GM18861 (cell line): ENCODE measurements around the gene LYPD6B.

ENCODE experiments used
- ATAC-seq: cut with Tn5 transposase; IDR thresholded peaks from one replicate; pipeline ENCODE4 v1.9.1; 2021; ENCODE audit not compliant: unreplicated experiment

Gene LYPD6B

DNA sequence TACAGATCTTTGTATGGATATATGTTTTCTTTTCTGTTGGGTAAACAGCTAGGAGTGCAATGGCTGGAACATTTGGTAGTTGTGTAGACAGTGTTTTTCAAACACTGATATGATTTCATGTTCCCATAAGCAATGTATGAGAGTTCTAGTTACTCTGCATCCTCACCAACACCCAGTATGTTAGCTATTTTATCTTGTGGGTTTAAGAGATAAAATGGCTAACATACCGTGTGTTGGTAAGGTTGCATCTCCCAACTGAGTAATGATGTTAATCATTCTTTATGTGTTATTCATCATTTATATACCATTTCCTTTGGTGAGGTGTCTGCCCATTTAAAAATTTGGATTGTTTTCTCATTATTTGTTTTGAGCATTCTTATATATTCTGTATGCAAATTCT lies 65.7 kb downstream of the LYPD6B start:
- no peak for ATAC-seq

- ATAC-seq, result no peak
Observed at GRCh38 chr2:149112068-149112467, 73.6 kb downstream of the LYPD6B start.

DNA sequence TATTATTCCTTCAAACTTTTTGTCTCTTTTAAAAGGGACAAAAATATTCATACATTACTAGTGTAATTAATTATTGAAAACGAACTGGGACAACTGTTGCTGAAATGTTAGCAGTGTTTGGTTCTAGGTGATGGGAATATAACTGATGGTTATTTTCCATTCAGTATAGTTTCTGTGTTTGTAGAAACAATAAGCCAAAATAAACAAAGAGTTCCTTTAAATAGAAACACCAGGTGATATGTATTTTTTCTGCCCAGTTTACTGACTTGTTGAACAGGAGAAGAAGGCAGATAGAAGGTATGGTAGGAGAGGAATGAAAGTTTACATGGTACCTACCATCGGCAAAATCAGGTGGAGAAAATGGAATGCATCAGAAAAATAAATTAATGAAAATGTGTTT lies 74.2 kb downstream of the LYPD6B start:
- no peak for ATAC-seq

DNA sequence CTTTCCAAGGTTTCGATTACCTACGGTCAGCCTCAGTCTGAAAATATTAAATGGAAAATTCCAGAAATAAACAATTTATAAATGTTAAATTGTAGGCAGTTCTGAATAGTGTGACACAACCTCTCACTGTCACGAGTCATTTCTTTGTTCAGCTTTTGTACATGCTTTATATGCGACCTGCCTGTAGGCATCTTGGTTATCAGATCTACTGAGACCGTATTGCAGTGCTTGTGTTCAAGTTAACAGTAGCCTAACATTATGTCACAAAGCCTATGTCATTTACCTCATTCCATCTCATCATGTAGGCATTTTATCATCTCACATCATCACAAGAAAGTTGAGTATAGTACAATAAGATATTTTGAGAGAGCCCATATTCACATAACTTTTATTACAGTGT lies 77.3 kb downstream of the LYPD6B start:
- ATAC-seq, result no peak

DNA sequence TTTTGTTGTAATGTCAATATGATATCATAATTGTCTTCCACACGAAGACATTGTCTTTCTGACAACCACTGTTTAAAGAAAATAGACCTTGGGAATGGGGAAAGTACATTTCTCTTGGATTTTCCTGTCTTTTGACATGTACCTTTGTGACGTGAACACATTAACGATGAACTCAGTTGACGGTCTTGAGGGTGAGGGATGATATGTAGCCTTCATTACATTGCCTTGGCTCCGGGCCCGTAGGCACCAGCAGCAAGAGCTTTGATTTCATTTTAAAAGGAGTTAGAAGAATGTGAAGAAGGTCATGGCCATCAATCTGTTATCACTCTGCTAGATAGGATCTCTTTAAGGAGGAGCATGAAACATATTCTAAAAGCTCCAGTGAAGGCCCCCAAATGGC lies 80.9 kb downstream of the LYPD6B start:
- ATAC-seq, result no peak

DNA sequence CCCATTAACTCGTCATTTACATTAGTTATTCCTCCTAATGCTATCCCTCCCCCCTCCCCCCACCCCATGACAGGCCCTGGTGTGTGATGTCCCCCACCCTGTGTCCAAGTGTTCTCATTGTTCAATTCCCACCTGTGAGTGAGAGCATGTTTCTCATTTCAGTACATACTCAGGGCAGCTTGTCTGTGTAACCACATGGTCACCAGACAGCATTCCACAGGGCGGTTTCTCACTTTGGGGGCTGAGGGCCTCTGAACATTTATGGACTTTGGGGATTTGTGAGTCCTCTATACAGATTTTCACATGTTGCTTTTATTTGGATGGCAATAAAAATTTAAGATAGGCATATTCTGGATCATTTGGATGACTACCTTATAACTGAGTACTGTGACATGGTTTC lies 84.0 kb downstream of the LYPD6B start:
- no peak for ATAC-seq

- ATAC-seq, result no peak
Observed at GRCh38 chr2:149125031-149125725, 86.7 kb downstream of the LYPD6B start.

DNA sequence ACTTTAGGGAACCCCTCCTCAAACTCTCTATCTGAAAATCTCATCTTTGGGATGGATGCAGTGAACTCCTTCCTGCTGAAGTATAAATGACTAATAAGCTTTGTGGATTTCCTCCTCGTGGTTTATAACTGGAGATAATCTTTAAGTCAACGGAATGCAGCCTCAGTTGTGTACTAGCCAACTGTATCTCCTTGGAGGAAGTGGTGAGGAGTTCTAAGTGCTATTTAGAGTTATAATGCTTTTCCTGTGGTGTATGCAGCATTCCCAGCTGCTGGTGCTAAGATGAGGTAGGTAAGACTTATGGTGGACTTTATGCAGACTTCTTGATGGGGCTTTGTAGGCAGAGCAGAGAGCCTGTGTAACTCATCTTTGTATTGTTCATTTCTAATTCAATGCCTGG lies 90.9 kb downstream of the LYPD6B start:
- peak; percentile 80 for ATAC-seq

- no peak for ATAC-seq
Observed at GRCh38 chr2:149132339-149132738, 93.8 kb downstream of the LYPD6B start.

GRCh38 chr2:149132901-149133300 lies 94.4 kb downstream of the LYPD6B start:
- no peak for ATAC-seq

DNA sequence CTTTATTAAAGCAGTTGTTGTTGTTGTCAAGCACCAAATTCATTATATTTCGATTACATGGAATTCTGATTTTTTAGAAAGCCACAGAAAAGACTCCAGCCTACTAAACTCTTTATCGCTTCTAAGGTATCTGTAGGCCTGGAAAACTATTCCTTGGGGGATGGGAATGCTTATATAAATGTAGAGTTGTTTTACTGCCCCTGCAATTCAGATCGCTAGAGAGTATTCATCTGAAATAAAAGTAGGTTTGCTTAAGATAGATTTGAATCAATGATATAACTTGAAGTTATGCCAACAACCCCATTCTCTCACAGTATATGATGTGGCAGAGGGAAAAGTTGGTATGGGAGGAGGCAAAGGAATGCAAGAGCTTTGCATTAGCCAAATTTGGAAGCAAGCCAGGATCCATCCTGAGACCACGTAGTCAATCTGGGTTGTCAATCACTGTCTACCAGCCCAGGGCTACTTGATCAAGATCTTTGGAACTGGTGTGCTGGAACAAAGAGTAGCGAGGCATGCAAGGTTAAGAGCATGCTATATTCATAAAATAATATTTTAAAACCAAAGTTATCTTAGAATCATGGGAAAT lies 95.9 kb downstream of the LYPD6B start:
- no peak for ATAC-seq

DNA sequence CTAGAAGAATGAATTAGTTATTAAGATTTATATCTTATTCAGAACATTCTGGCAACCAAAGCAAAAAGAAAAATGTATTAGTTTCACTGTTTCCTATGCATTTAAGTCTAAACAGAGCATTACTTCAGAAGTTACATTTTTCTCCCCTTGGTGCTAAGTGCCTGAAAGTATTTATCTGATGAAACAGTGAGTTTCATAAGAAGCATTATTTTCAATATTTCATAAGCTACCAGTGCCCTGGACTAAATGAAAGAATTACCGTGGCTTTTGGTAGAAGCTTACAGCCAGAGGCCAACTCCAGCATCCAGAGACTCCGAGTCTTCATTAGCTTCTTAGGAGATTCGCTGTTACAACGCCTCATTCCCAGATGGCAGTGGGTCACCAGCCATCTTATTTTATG lies 97.6 kb downstream of the LYPD6B start:
- no peak for ATAC-seq

- no peak for ATAC-seq
Observed at GRCh38 chr2:149141046-149141445, 102.5 kb downstream of the LYPD6B start.

GRCh38 chr2:149143734-149144133 lies 105.2 kb downstream of the LYPD6B start:
- no peak for ATAC-seq

DNA sequence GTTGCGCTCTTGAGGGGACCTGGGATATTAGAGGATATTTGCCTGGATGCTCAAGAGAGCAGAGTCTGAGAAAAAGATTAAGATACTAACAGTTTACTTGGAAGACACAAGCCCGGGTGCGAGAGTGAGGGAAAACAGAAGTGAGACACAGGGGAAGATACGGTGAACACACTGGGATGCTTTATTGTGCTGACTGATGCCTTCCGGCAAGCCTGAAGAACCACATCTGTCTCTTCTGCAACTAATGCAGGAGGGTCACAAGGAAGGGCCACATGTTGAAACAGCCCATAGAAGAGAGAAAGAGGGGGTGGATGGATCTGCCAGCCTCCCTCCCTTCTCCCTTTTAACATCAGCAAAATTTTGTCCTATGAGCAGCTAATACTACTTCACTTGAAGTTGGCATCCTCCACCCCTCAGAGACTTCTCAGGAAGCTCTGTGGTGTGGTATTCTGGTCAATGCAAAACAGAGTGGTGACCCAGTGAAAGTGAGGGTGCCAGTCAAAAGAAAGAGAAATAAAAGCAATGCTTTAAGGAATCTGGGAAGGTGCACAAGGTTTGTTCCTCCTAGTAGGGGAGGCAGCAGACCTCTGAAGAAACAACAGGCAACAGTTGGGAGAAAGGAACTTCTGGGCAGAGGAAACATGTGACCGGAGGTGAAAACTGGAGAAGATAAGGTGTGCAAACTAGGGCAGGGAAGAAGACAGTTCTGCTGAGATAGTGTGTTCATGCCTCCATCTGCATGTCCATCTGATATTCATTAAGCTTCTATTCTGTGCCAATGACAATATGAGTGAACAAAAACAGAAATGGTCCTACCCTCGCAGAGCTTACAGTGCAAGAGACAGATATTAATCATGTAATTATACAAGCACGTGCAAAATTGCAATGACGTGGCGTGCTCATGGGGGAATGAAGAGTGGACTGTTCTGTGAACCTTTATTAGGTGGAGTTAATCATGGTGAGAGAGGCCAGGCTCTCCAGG lies 107.1 kb downstream of the LYPD6B start:
- ATAC-seq, result peak; percentile 87

GRCh38 chr2:149146876-149147275 lies 108.4 kb downstream of the LYPD6B start:
- ATAC-seq, result no peak

GRCh38 chr2:149148194-149149006 lies 109.9 kb downstream of the LYPD6B start:
- no peak for ATAC-seq

GRCh38 chr2:149149007-149149297 lies 110.5 kb downstream of the LYPD6B start:
- no peak for ATAC-seq

DNA sequence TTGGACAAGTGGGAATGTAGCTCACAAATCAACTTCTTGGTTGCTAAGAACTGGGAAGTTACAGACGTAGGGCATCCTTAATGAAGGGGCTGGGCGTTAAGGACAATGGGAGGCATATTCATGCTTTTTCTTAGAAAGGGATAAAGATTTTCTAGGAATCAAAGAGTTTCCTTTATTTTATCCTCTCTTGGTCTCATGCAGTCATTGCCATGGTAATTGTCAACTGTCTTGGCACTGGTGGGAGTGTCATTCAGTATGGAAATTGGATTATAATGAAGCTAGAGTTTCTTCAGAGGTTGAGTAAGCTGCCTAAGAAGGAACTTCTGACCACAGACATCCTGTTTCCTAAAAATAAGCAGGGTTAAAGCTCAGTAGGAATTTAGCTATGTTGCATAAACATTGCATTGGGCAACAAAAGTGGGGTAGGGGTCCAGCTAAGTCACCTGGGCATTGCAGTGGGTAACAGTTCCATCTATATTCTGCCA lies 114.0 kb downstream of the LYPD6B start:
- ATAC-seq, result no peak

- ATAC-seq, result no peak
Observed at GRCh38 chr2:149155196-149155969, 116.9 kb downstream of the LYPD6B start.
